ENCODE data around the gene TMCO1.
"Not testable (repeated sequence)": the region's sequence is repeated elsewhere in the genome, so short reads cannot be mapped to it uniquely, and the experiment has no call there.

The TMCO1 gene

DNA sequence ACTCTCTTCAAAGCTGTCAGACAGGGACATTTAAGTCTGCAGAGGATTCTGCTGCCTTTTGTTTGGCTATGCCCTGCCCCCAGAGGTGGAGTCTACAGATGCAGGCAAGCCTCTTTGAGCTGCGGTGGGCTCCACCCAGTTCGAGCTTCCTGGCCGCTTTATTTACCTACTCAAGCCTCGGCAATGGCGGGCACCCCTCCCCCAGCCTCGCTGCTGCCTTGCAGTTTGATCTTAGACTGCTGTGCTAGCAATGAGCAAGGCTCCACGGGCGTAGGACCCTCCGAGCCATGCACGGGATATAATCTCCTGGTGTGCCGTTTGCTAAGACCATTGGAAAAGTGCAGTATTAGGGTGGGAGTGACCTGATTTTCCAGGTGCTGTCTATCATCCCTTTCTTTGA is 14.9 kb upstream of the TMCO1 start:
- not testable (repeated sequence) for H3K9ac ChIP-seq (ENCODE audit: low read depth in 1 of 2, low read length in 2 of 2); H3K9me3 ChIP-seq (ENCODE audit: control insufficient read depth in 1 of 2, low read length in 2 of 2); H3K36me3 ChIP-seq (ENCODE audit: control insufficient read depth in 1 of 2, insufficient read depth in 2 of 2, low read length in 2 of 2); H3K27ac ChIP-seq (ENCODE audit: low read depth, low read length); H3K4me1 ChIP-seq (ENCODE audit: control insufficient read depth in 1 of 2, insufficient read depth in 2 of 2, low read length in 2 of 2); H3K27me3 ChIP-seq (ENCODE audit: control insufficient read depth in 1 of 2, insufficient read depth in 2 of 2, low read length in 2 of 2); H3K4me3 ChIP-seq (ENCODE audit: low read depth in 1 of 2, low read length in 2 of 2)

DNA sequence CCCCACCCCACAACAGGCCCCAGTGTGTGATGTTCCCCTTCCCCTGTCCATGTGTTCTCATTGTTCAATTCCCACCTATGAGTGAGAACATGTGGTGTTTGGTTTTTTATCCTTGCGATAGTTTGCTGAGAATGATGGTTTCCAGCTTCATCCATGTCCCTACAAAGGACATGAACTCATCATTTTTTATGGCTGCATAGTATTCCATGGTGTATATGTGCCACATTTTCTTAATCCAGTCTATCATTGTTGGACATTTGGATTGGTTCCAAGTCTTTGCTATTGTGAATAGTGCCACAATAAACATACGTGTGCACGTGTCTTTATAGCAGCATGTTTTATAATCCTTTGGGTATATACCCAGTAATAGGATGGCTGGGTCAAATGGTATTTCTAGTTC is 9.5 kb upstream of the TMCO1 start:
- not testable (repeated sequence) for H3K4me1 ChIP-seq (ENCODE audit: control insufficient read depth in 1 of 2, insufficient read depth in 2 of 2, low read length in 2 of 2); H3K9ac ChIP-seq (ENCODE audit: low read depth in 1 of 2, low read length in 2 of 2); H3K36me3 ChIP-seq (ENCODE audit: control insufficient read depth in 1 of 2, insufficient read depth in 2 of 2, low read length in 2 of 2); H3K27ac ChIP-seq (ENCODE audit: low read depth, low read length); H3K4me3 ChIP-seq (ENCODE audit: low read depth in 1 of 2, low read length in 2 of 2); H3K27me3 ChIP-seq (ENCODE audit: control insufficient read depth in 1 of 2, insufficient read depth in 2 of 2, low read length in 2 of 2); H3K9me3 ChIP-seq (ENCODE audit: control insufficient read depth in 1 of 2, low read length in 2 of 2)

DNA sequence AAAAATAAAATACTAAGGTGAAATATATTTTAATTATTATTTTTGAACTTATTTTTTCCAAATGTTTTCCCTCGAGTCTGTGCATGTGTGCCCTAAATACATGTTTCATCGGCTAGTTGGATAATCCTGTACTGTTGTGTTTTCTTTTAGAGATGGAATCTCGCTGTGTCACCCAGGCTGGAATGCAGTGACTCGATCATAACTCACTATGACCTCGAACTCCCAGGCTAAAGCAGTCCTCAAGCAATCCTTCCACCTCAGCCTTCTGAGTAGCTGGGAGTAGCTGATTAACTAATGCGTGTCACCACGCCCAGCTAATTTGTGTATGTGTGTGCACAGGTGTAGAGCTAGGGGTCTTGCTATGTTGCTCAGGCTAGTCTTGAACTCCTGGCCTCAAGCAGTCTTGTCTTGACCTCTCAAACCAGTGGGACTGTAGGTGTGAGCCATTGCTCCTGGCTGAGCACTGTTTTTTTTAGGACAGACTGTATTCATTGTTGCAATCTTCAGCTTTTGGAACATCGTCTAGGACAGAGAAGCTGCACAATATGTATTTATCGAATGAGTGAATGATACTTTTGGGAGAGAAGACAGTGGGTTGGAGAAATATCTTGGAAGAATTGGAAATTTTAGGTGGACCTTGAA is 4.8 kb upstream of the TMCO1 start:
- Histone ChIP-seq H3K4me1 (ENCODE audit: control insufficient read depth in 1 of 2, insufficient read depth in 2 of 2, low read length in 2 of 2) (peaks cover 11% of the 10 kb centered on the region in 2 donors), H3K9ac (ENCODE audit: low read depth in 1 of 2, low read length in 2 of 2) (no peak overlapping the region), H3K36me3 (ENCODE audit: control insufficient read depth in 1 of 2, insufficient read depth in 2 of 2, low read length in 2 of 2) (no peaks in the 10 kb centered on the region)

DNA sequence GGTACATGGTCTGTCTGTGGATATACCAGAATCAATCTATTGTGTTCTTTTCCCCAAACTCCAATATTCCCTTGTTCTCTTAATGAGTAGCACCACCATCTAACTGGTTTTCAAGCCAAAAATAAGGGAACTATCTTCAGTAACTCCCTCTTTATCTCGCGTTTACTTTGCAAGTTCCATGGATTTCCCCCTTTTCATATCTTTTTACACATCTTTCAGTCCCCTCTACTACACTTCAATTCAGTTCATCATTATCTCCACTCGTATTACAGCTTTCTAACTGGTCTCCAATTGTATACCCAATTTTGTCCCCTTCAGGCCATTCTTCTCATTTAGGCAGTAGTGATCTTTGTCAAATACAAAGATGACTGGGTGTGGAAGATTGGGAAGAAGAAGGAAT is 4.1 kb upstream of the TMCO1 start:
- Histone ChIP-seq H3K9ac (ENCODE audit: low read depth in 1 of 2, low read length in 2 of 2) (no peak overlapping the region), H3K36me3 (ENCODE audit: control insufficient read depth in 1 of 2, insufficient read depth in 2 of 2, low read length in 2 of 2) (peaks cover 0 to 3% of the 10 kb centered on the region in 2 donors), H3K27me3 (ENCODE audit: control insufficient read depth in 1 of 2, insufficient read depth in 2 of 2, low read length in 2 of 2) (no peaks in the 10 kb centered on the region), H3K4me1 (ENCODE audit: control insufficient read depth in 1 of 2, insufficient read depth in 2 of 2, low read length in 2 of 2) (peaks cover 15 to 17% of the 10 kb centered on the region in 2 donors), H3K4me3 (ENCODE audit: low read depth in 1 of 2, low read length in 2 of 2) (no peak overlapping the region), H3K9me3 (ENCODE audit: control insufficient read depth in 1 of 2, low read length in 2 of 2) (no peaks in the 10 kb centered on the region), H3K27ac (ENCODE audit: low read depth, low read length) (no peak overlapping the region)

More for the DNA sequence above, 4.8 kb upstream of the TMCO1 start:
- no peak overlapping the region for H3K4me3 ChIP-seq (ENCODE audit: low read depth in 1 of 2, low read length in 2 of 2)
- H3K27ac ChIP-seq (ENCODE audit: low read depth, low read length) = no peak overlapping the region
- no peaks in the 10 kb centered on the region for H3K9me3 ChIP-seq (ENCODE audit: control insufficient read depth in 1 of 2, low read length in 2 of 2)
- no peaks in the 10 kb centered on the region for H3K27me3 ChIP-seq (ENCODE audit: control insufficient read depth in 1 of 2, insufficient read depth in 2 of 2, low read length in 2 of 2)

DNA sequence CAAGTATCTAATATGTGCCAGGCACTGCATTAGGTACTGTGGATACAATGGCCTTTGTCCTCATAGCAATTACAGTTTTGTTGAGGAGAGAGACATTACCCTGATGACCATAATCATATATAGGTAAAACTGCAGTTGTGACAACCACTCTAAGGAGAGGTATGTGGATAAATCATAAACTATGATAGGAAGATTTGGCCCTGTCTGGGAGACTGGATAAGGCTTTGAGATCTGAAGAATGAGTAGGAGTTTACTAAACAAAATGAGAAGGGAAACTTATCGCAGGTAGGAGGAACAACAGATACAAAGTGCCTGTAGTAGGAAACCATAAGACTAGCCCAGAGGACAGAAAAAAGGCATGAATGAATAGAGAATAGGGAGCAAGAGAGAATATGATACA is 4.4 kb downstream of the TMCO1 start:
- no peak overlapping the region for H3K9ac ChIP-seq (ENCODE audit: low read depth in 1 of 2, low read length in 2 of 2)
- H3K27me3 ChIP-seq (ENCODE audit: control insufficient read depth in 1 of 2, insufficient read depth in 2 of 2, low read length in 2 of 2) = no peaks in the 10 kb centered on the region
- H3K4me3 ChIP-seq (ENCODE audit: low read depth in 1 of 2, low read length in 2 of 2) = peak overlapping the region in 1 of 2 donors; percentile 1
- H3K36me3 ChIP-seq (ENCODE audit: control insufficient read depth in 1 of 2, insufficient read depth in 2 of 2, low read length in 2 of 2) = peaks cover 16 to 49% of the 10 kb centered on the region in 2 donors
- no peak overlapping the region for H3K27ac ChIP-seq (ENCODE audit: low read depth, low read length)
- peaks cover 21 to 32% of the 10 kb centered on the region in 2 donors for H3K4me1 ChIP-seq (ENCODE audit: control insufficient read depth in 1 of 2, insufficient read depth in 2 of 2, low read length in 2 of 2)
- no peaks in the 10 kb centered on the region for H3K9me3 ChIP-seq (ENCODE audit: control insufficient read depth in 1 of 2, low read length in 2 of 2)

DNA sequence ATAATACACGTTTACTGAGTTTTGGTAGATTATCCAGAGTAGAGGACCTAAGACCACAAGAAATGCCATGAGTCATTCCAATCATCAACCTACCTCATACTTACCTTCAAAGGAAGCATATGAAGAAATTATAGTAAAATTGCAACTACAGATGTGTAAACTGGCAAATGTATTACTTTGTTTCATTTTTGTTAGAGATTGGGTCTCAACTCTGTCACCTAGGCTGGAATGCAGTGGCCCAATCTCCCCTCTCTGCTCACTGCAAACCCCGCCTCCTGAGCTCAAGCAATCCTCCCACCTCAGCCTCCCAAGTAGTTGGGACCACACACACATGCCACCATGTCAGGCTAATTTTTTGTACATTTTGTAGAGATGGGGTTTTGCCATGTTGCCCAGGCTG is 5.2 kb downstream of the TMCO1 start:
- H3K9me3 ChIP-seq (ENCODE audit: control insufficient read depth in 1 of 2, low read length in 2 of 2) = no peaks in the 10 kb centered on the region
- H3K27me3 ChIP-seq (ENCODE audit: control insufficient read depth in 1 of 2, insufficient read depth in 2 of 2, low read length in 2 of 2) = no peaks in the 10 kb centered on the region
- peaks cover 19 to 31% of the 10 kb centered on the region in 2 donors for H3K4me1 ChIP-seq (ENCODE audit: control insufficient read depth in 1 of 2, insufficient read depth in 2 of 2, low read length in 2 of 2)
- H3K4me3 ChIP-seq (ENCODE audit: low read depth in 1 of 2, low read length in 2 of 2) = no peak overlapping the region
- peaks cover 16 to 51% of the 10 kb centered on the region in 2 donors for H3K36me3 ChIP-seq (ENCODE audit: control insufficient read depth in 1 of 2, insufficient read depth in 2 of 2, low read length in 2 of 2)
- H3K27ac ChIP-seq (ENCODE audit: low read depth, low read length) = no peak overlapping the region
- no peak overlapping the region for H3K9ac ChIP-seq (ENCODE audit: low read depth in 1 of 2, low read length in 2 of 2)

DNA sequence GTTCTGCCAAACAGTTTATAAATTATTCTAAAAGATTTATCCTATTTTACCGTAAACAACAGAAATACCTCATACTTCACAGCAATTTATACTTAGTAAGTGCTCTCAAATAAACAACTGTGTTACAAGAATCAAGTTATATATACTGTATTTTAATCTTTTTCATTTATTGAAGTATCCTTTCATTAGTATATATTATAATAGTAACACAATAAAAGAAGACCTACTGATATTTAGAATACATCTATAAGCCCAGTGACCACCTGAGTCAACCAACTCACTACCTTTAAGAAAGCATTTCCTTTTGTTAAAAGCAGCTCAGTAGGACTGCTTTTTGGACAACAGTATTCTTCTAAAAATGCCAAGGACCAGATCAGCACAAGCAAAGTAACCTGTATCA is 5.9 kb downstream of the TMCO1 start:
- Histone ChIP-seq H3K27ac (ENCODE audit: low read depth, low read length) (no peak overlapping the region), H3K36me3 (ENCODE audit: control insufficient read depth in 1 of 2, insufficient read depth in 2 of 2, low read length in 2 of 2) (peaks cover 16 to 55% of the 10 kb centered on the region in 2 donors), H3K9me3 (ENCODE audit: control insufficient read depth in 1 of 2, low read length in 2 of 2) (no peaks in the 10 kb centered on the region), H3K27me3 (ENCODE audit: control insufficient read depth in 1 of 2, insufficient read depth in 2 of 2, low read length in 2 of 2) (no peaks in the 10 kb centered on the region), H3K9ac (ENCODE audit: low read depth in 1 of 2, low read length in 2 of 2) (no peak overlapping the region), H3K4me1 (ENCODE audit: control insufficient read depth in 1 of 2, insufficient read depth in 2 of 2, low read length in 2 of 2) (peaks cover 13 to 26% of the 10 kb centered on the region in 2 donors), H3K4me3 (ENCODE audit: low read depth in 1 of 2, low read length in 2 of 2) (no peak overlapping the region)

DNA sequence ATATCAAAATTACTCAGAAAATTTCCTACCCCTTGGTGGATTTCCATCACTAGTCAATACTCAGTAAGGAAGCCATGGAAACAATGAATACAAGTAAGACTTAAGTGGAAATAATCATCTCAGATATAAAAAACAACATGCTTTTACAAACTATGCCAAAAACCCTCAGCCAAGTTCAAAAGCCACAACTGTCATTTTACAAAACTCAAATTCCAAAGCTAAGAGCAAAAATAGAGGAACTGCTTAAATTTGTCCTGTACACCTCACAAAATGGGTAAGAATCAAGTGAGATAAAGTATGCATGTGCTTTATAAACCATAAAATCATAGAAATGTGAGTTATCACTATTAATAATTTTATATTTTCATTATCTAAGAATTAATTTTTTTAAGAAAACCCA is 9.6 kb downstream of the TMCO1 start:
- Histone ChIP-seq H3K36me3 (ENCODE audit: control insufficient read depth in 1 of 2, insufficient read depth in 2 of 2, low read length in 2 of 2) (peaks cover 0 to 43% of the 10 kb centered on the region in 2 donors), H3K4me3 (ENCODE audit: low read depth in 1 of 2, low read length in 2 of 2) (no peak overlapping the region), H3K4me1 (ENCODE audit: control insufficient read depth in 1 of 2, insufficient read depth in 2 of 2, low read length in 2 of 2) (peaks cover 0 to 3% of the 10 kb centered on the region in 2 donors), H3K27me3 (ENCODE audit: control insufficient read depth in 1 of 2, insufficient read depth in 2 of 2, low read length in 2 of 2) (no peaks in the 10 kb centered on the region), H3K27ac (ENCODE audit: low read depth, low read length) (no peak overlapping the region), H3K9ac (ENCODE audit: low read depth in 1 of 2, low read length in 2 of 2) (no peak overlapping the region), H3K9me3 (ENCODE audit: control insufficient read depth in 1 of 2, low read length in 2 of 2) (no peaks in the 10 kb centered on the region)

DNA sequence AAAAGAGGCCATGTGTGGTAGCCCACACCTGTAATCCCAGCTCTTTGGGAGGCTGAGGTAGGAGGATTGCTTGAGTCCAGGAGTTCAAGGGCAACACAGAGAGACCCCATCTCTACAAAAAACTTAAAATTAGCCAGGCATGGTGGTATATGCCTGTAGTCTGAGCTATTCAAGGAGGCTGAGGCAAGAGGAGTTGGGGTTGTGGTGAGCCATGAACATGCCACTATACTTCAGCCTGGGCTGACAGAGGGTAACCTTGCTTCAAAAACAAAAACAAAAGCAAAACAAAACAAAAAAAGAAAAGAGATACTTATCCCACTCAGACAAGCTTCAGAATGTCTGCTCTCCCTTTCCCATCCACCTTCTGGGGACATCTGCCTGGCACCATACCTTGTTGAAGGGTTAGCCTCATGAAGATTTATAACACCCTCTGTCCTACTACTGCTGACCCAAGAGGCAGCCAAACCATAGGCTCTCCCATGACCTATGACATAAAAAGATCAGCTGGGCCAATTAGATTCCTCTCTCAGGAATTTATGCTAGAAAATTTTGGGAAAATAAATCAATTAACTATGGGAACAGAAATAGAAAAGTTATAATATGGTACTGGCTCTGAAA is 13.2 kb downstream of the TMCO1 start:
- Histone ChIP-seq H3K9ac (ENCODE audit: low read depth in 1 of 2, low read length in 2 of 2) (no peak overlapping the region), H3K36me3 (ENCODE audit: control insufficient read depth in 1 of 2, insufficient read depth in 2 of 2, low read length in 2 of 2) (peaks cover 0 to 39% of the 10 kb centered on the region in 2 donors), H3K4me3 (ENCODE audit: low read depth in 1 of 2, low read length in 2 of 2) (no peak overlapping the region), H3K4me1 (ENCODE audit: control insufficient read depth in 1 of 2, insufficient read depth in 2 of 2, low read length in 2 of 2) (peaks cover 0 to 3% of the 10 kb centered on the region in 2 donors), H3K9me3 (ENCODE audit: control insufficient read depth in 1 of 2, low read length in 2 of 2) (no peaks in the 10 kb centered on the region), H3K27me3 (ENCODE audit: control insufficient read depth in 1 of 2, insufficient read depth in 2 of 2, low read length in 2 of 2) (no peaks in the 10 kb centered on the region), H3K27ac (ENCODE audit: low read depth, low read length) (no peak overlapping the region)

DNA sequence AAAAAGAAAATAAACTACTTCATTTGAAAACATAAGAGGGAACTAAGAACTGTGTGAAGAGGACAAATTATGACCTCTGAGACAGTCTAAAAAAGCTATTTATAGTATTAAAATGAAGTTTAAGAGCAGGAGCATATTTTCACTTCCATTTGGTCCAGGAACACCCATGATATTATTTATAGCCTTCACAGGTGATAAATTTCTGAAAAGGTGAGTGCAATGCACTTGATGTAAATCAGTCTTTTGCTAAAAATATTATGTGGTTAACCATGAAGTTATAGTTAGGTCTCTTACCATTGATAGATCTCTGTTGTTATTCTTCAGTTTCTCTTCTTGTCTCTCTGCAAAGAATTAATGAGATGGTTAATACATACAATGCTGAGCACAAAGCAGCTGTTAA is 14.7 kb downstream of the TMCO1 start:
- no peaks in the 10 kb centered on the region for H3K27me3 ChIP-seq (ENCODE audit: control insufficient read depth in 1 of 2, insufficient read depth in 2 of 2, low read length in 2 of 2)
- H3K36me3 ChIP-seq (ENCODE audit: control insufficient read depth in 1 of 2, insufficient read depth in 2 of 2, low read length in 2 of 2) = peaks cover 0 to 32% of the 10 kb centered on the region in 2 donors
- H3K9ac ChIP-seq (ENCODE audit: low read depth in 1 of 2, low read length in 2 of 2) = no peak overlapping the region
- no peak overlapping the region for H3K4me3 ChIP-seq (ENCODE audit: low read depth in 1 of 2, low read length in 2 of 2)
- H3K4me1 ChIP-seq (ENCODE audit: control insufficient read depth in 1 of 2, insufficient read depth in 2 of 2, low read length in 2 of 2) = peaks cover 0 to 3% of the 10 kb centered on the region in 2 donors
- no peaks in the 10 kb centered on the region for H3K9me3 ChIP-seq (ENCODE audit: control insufficient read depth in 1 of 2, low read length in 2 of 2)
- no peak overlapping the region for H3K27ac ChIP-seq (ENCODE audit: low read depth, low read length)

All from duodenal mucosa (tissue), 2 donors.